ENCODE results near the gene TRIO.
"Not testable (repeated sequence)": the region's sequence is repeated elsewhere in the genome, so short reads cannot be mapped to it uniquely, and the experiment has no call there.

TRIO gene

GRCh38 chr5:14424011-14424685 is 281.0 kb downstream of the TRIO start:
- DNase-seq: no peak

- DNase-seq: no peak
Measured at GRCh38 chr5:14425559-14425958, 282.4 kb downstream of the TRIO start.

DNA sequence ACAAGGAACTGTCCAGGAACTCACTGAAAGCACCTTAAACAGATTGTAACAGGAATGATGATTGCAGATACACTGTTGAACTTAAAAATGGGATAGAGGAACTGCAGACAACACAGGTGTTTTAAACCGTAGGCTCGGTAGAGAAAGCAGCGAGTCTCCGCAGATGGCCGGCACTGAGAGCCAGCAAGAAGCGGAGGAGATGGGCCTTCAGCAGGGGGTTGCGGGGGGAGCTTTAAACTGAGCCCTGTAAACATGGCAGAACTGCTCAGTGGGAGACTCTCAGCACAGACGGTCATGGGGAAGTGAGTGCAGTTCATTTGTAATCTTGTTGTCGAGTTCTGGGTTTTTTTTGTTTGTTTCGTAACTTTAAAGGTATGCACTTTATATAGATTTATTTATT is 283.4 kb downstream of the TRIO start:
- DNase-seq: no peak

DNA sequence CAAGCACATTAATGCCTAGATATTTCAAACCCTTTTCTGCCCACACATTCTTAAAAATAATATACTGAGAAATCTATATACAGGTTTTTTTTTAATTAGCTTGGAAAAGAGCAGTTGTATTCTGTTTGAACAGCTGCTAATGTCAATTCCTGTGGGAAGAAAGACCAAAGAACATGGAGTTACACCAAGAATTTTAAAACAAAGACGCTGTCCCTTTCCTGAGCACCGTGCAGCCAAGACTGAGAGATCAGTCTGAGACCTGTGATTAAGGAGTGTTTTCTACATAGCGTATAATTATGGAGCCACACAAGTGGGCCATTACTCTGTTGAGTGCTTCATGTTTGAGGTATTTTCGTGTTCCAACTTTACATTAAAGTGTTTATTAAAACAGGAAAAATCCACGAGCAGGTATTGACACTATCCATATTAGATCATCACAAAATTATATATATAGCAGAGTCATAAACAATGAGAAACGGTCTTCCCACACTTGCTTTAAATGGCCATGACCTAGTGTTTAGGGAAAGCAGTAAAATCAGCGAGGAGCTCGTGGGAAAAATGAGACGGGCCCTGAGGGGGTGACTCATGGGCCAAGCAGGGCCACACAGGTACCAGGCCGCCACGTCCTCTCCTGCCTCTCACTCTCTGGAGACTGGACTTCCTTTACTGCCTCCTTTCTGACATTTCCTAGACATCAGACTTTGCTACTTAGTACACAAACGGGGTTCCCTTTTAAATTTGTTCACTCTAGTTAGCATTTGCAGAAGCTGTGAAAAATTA is 285.4 kb downstream of the TRIO start:
- DNase-seq: no peak

DNA sequence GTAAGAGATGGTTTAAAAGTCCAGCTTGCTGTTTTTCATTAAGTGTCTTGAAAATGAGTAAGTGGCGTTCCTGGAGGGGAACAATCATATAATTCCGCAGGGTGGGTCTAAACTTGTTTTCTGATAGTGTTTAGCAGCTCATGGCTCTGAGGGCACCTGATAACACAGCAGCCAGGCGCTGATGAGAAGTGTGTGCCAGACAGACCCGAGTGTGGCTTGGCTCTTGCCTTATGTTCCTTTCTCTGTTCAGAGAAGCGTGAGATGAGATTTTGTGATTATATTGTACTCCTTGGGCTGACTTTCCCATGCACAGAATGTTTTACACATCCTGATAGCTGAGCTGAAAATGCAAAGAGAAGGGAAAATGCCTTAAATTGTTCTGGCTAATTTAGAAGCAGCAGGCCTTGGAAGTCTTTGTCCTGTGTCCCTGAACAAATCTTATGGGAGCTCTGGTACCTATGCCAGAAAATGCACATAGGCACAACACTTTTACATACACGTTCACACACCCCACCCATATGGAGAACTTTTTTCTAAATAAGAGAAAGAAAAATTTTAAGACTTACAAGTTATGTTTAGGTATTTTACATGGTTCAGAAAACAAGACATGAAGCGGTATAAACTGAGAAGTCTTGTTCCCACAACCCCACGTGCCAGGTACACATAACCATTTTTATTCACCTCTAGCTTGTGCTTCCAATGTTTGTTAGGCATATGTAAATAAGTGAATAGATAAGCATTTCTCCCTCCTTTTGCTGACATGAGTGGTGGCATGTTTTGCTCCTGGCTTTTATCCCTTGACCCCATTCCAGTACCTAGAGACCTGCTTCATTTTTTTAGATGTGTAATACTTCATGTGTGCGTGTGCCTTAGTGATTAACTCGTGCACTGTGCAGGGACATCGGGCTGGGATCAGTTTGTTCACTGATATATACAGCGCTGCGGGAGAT is 286.2 kb downstream of the TRIO start:
- DNase-seq: no peak

- DNase-seq: no peak
Measured at GRCh38 chr5:14431534-14431933, 288.4 kb downstream of the TRIO start.

DNA sequence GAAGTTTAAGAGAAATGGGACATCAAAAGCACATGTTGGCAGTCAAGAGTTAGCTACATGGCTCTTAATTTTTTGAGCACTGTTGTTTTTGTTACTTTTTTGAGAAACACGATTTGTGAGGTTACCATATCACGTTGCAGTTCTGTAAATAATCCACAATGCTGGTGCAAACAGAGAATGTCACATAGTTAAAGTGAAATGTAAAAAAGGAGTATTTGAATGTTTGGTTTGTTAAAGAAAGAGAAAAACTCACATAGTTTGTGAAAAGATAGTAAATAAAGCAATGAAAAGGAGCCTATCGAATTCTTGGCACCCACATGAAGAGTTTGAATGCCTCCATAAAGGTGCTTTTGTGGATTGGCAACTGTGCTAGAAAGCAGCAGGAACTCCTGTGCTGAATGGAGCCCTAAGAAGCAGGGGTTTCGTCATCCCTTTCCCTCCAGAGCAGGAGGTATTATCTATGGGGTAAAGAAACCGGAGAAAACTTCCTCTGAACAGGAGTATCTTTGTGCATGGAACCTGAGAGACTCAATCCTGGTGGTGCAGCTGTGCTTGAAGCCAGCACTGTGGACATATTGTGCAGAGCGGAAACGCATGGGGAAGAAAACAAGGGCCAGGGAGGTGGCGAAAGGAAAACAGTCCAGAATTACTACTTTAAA is 289.9 kb downstream of the TRIO start:
- no peak for DNase-seq

DNA sequence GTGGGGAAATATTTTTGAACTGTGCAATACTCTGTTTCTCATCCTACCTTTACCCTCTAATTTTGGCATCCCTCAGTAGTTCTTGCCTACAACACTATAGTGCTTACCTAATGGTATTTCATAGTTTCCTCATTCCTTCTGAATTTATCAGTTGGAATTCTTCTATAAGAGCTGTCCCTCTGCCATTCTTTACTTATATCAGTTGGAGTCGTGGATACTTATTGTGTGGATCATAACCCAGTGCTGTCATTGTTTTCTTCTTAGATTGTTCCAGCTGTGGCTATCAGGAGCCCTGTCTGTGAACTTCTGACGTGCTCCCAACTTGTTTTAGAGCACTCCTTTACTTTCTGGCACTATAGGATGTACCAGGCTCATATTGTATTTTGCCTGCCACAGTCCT is 292.3 kb downstream of the TRIO start:
- DNase-seq: no peak

DNA sequence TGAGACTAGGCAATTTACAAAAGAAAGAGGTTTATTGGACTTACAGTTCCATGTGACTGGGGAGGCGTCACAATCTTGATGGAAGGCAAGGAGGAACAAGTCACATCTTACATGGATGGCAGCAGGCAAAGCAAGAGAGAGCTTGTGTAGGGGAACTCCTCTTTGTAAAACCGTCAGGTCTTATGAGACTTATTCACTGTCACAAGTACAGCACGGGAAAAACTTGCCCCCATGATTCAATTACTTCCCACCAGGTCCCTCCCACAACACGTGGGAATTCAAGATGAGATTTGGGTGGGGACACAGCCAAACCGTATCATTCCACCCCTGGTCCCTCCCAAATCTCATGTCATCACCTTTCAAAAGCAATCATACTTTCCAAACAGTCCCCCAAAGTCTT is 293.0 kb downstream of the TRIO start:
- DNase-seq: not testable (repeated sequence)

DNA sequence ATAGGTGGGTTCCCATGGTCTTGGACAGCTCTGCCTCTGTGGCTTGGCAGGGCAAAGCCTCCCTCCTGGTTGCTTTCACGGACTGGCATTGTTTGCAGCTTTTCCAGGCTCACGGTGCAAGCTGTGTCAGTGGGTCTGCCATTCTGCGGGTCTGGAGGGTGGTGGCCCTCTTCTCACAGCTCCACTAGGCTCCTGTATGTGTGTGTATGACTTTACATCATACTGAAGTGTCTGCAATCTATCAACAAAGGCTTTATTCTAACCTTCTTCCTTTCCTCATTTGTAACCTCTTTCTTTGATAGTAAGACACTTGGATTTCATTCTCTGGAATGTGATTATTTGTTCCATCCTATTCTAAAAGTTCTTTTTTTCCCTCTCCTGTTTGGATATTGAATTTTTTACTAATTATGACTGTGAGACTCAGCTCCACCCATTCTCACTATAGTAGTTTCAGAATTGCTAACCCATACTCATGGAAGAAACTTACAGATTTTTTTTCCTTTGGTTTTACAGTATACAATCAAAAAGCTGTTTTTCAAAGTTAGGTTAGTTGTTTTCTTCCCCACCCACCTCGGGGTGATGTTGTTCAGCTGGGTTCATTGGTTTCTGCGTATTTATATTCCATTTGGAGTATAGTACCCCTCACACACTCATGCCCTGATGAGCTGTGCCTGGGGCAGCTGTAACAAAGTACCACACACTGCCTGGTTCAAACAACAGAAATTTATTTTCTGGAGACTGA is 293.8 kb downstream of the TRIO start:
- no peak for DNase-seq

GRCh38 chr5:14438195-14438606 is 295.1 kb downstream of the TRIO start:
- no peak for DNase-seq

GRCh38 chr5:14439087-14439871 is 296.1 kb downstream of the TRIO start:
- DNase-seq: no peak

DNA sequence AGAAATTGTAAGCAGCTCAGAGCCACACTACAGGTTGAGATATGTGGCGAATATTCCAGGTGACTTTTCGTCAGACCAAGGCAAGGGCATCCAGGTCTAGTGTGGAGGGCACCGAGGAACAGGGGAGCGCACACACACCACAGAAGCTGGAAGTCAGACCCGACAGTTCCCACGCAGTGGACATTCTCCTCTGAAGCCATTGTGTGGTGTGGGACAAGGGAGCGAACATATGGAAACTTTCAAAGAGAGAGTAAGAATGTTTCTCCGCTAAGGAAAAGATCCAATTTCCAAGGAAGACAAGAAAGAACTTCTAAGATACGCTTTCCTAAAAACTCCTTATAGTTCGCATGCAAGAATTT is 297.1 kb downstream of the TRIO start:
- DNase-seq: no peak

- DNase-seq: no peak
Measured at GRCh38 chr5:14440582-14441431, 297.7 kb downstream of the TRIO start.

GRCh38 chr5:14441641-14442040 is 298.5 kb downstream of the TRIO start:
- no peak for DNase-seq

- no peak for DNase-seq
Measured at GRCh38 chr5:14442536-14442935, 299.4 kb downstream of the TRIO start.

DNA sequence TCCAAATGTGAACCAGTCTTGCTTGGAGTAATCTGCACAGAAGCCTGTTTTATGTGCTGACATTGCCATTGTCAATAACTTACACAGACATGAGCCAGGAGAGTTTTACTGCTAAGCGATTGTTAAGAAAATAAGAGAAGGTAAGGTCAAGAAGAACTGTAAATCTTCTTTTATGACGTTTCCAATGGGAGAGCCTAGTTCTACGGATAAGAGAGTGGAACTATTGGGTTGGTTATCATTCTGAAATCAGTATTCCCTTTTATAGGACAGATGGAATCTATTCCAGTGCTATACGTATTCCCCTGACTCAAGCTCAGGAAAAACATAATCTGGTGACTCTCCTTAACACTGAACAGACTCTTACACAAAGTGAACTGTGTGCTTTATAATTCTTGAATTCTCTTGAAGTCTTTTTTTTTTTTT is 300.5 kb downstream of the TRIO start:
- no peak for DNase-seq

GRCh38 chr5:14444161-14444560 is 301.0 kb downstream of the TRIO start:
- DNase-seq: no peak

DNA sequence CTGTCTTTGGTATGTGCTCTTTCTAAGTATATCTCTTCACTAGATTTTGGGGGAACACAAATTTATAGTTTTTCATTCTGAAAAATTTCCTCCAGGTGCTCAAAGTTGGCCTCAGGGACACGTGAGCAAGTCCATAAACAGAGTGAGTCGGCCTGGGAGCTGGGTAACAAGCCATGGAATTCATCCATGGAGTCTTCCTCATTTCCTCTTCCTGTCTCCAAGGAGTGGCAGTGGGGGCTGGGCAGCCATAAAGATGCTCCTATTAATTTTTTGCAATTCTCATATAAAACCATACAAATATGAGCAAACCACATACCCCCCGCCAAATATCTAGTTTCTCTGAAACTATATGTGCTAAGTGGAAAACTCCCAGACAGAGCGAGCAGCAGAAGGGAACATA is 301.9 kb downstream of the TRIO start:
- DNase-seq: no peak

DNA sequence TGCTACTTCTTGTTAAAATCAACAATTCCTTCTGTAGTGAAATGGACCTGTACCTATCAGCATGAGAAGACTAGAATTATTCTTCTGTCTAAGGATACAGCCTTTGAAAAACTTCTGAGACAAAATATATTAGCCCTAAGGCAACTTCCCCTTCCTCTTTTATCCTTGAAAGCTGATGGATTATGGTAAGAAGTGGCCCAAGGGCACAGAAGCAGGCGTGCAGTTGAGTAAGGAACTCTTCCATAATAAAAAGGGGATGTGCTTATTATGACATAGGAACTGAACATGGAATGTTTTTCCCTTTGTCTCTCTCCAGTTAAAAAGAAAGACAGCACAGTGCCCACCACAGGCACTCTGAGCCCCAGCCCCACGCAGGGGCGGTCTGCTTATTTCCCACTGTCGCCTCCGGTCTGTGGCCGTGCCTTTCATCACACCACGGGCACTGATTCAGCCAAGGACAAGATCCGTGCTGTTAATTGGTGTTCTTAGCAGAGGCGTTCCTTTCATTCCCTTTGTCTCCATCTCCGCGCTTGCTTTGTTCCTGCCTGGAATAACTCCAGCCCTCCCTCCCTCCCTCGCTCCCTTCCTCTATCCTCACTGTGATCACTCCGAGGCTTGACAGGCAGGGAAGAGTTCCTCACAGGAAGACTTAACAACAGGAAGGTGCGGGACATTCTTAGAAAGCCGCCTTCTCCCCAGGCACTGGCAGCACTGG is 302.6 kb downstream of the TRIO start:
- no peak for DNase-seq

Data from NCI-H187 treated with DMSO at 0.1 percent for 48 hours (cell line).